ENCODE results near the gene ACY1.

The ACY1 gene

DNA sequence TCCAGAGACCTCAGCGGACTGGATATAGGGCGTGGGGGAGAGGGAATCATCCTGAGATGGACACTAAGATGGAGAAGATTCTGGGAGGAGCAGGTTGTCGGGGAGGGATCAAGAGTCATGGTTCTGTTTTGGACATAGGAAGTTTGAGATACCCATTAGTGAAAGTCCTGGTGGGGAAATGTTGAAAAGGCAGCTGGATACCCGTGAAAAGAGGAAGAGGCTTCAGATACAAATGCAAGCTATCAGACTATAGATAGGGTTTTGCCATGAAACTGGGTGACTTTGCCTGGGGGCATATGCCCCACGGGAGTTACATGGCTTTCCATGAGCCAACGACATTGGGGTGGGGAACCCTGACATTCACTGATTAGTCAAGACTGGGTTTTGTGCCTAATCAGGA, 29.2 kb upstream of the ACY1 start:
- Histone ChIP-seq H3K36me3 (replicated peaks) (no peaks in the 10 kb centered on the region), H3K27ac (no peak overlapping the region), H3K27me3 (replicated peaks) (no peaks in the 10 kb centered on the region), H3K4me3 (ENCODE audit: low read depth, low read length) (no peak overlapping the region)
- TF ChIP-seq, protein P1, sequence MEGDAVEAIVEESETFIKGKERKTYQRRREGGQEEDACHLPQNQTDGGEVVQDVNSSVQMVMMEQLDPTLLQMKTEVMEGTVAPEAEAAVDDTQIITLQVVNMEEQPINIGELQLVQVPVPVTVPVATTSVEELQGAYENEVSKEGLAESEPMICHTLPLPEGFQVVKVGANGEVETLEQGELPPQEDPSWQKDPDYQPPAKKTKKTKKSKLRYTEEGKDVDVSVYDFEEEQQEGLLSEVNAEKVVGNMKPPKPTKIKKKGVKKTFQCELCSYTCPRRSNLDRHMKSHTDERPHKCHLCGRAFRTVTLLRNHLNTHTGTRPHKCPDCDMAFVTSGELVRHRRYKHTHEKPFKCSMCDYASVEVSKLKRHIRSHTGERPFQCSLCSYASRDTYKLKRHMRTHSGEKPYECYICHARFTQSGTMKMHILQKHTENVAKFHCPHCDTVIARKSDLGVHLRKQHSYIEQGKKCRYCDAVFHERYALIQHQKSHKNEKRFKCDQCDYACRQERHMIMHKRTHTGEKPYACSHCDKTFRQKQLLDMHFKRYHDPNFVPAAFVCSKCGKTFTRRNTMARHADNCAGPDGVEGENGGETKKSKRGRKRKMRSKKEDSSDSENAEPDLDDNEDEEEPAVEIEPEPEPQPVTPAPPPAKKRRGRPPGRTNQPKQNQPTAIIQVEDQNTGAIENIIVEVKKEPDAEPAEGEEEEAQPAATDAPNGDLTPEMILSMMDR (IDR thresholded peaks at IDR 0.05; ENCODE audit: low read depth, low read length, missing control alignments), result no peak
- in situ Hi-C loops (cut with HindIII; ENCODE audit: low pct_ligation_motif_present, low sequenced_read_pairs), result no loop called here
- no peak for DNase-seq

DNA sequence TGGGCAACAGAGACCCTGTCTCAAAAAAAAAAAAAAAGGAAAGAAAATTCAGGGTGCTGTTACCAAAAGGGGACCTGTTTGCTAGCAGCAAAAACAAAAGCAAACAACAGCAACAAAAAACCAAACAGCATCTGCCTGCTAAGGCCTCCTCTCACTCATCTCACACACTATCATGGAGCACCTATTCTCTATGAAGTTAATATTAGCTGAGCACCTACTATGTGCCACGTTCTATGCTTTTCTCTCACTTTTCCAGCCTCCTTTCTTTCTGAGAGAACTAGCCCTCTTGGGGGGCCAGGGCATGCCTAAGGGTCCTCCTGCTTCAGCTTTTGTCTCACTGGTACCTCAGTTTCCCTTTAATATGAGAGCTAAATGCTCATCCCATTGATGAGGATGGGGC, 28.6 kb upstream of the ACY1 start:
- Histone ChIP-seq H3K4me3 (ENCODE audit: low read depth, low read length) (no peak overlapping the region), H3K27me3 (replicated peaks) (no peaks in the 10 kb centered on the region), H3K36me3 (replicated peaks) (peaks cover under 1% of the 10 kb centered on the region), H3K27ac (no peak overlapping the region)
- TF ChIP-seq, protein P1 (IDR thresholded peaks at IDR 0.05; ENCODE audit: low read depth, low read length, missing control alignments), result no peak
- no peak for DNase-seq
- in situ Hi-C loops (cut with HindIII; ENCODE audit: low pct_ligation_motif_present, low sequenced_read_pairs), result no loop called here

DNA sequence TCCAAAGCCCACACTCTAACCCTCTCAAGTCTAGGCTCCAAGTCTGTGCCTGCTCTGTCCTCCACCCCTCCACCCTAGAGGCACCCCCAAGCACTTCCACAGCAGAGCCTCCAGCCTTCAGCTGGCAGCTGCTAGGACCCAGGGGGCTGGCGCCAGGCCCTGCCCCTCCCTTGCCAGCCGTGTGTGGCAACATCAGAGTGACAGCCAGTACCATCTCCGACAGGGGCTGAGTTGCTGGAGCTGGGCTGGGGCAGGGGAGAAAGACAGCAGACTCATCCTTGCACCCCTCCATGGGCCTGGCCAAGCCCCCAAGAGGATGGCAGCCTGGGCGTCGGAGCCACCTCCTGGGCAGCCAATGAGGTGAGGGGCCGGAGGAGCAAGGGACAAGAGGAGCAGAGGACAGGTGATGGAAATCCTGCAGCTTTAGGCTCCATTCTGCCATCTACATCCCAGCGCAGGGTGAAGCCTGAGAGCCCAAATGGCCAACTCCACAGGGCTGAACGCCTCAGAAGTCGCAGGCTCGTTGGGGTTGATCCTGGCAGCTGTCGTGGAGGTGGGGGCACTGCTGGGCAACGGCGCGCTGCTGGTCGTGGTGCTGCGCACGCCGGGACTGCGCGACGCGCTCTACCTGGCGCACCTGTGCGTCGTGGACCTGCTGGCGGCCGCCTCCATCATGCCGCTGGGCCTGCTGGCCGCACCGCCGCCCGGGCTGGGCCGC, 28.0 kb upstream of the ACY1 start, which contains the start of gene GPR62:
Gene GPR62 (plus strand): TSS at position 207 of the 718 bp plus-strand sequence. CDS start 272 bp downstream, at position 479.
- DNase-seq, result no peak
- Histone ChIP-seq H3K27ac (no peak within 1 kb of the TSS), H3K36me3 (replicated peaks) (peaks cover 2% of the 10 kb centered on the region), H3K27me3 (replicated peaks) (no peaks in the 10 kb centered on the region), H3K4me3 (ENCODE audit: low read depth, low read length) (peak within 1 kb of the TSS; percentile 29)
- TF ChIP-seq, protein P1 (IDR thresholded peaks at IDR 0.05; ENCODE audit: low read depth, low read length, missing control alignments), result no peak
- in situ Hi-C loops (cut with HindIII; ENCODE audit: low pct_ligation_motif_present, low sequenced_read_pairs), result no loop called here

DNA sequence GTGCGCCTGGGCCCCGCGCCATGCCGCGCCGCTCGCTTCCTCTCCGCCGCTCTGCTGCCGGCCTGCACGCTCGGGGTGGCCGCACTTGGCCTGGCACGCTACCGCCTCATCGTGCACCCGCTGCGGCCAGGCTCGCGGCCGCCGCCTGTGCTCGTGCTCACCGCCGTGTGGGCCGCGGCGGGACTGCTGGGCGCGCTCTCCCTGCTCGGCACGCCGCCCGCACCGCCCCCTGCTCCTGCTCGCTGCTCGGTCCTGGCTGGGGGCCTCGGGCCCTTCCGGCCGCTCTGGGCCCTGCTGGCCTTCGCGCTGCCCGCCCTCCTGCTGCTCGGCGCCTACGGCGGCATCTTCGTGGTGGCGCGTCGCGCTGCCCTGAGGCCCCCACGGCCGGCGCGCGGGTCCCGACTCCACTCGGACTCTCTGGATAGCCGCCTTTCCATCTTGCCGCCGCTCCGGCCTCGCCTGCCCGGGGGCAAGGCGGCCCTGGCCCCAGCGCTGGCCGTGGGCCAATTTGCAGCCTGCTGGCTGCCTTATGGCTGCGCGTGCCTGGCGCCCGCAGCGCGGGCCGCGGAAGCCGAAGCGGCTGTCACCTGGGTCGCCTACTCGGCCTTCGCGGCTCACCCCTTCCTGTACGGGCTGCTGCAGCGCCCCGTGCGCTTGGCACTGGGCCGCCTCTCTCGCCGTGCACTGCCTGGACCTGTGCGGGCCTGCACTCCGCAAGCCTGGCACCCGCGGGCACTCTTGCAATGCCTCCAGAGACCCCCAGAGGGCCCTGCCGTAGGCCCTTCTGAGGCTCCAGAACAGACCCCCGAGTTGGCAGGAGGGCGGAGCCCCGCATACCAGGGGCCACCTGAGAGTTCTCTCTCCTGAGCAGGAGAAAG, 27.2 kb upstream of the ACY1 start:
- Histone ChIP-seq H3K4me3 (ENCODE audit: low read depth, low read length) (peak overlapping the region; percentile 29), H3K27ac (no peak overlapping the region), H3K27me3 (replicated peaks) (no peaks in the 10 kb centered on the region), H3K36me3 (replicated peaks) (peaks cover 2% of the 10 kb centered on the region)
- in situ Hi-C loops (cut with HindIII; ENCODE audit: low pct_ligation_motif_present, low sequenced_read_pairs), result no loop called here
- no peak for DNase-seq
- TF ChIP-seq, protein P1 (IDR thresholded peaks at IDR 0.05; ENCODE audit: low read depth, low read length, missing control alignments), result peak; percentile 71

DNA sequence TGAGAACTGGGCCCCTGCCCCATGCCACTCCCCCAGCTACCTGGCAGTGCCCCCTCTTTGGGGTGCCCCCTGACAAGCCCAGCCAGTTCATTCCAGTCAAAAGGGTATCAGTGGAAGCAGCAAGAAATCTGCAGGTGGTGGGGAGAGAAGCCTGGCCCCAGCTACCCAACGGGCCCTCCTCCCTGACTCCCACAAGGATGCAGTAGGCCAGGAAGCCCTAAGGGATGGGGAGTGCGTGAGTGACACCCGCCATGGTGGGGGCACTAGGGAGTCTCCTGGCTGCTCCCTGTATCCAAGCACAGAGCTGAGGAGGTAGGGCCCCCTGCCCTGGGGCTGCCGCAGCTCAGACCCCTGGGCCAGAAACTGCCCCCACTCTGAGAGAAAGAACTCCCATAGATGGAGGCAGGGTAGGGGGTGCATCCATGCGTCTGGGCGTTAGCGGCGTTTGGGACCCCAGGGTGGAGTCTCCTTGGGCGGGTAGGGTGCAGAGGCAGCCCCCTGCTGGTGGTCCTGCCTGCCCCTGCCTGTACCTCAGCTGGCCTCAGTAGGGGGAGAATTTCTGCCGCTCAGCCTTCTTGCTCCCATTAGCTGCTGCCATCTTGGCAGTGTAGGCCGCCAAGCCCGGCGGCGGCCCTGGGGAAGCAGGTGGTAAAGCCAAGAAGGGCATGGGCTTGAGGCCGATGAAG, 25.7 kb upstream of the ACY1 start:
- no peaks in the 10 kb centered on the region for H3K27me3 ChIP-seq (replicated peaks)
- TF ChIP-seq, protein P1 (IDR thresholded peaks at IDR 0.05; ENCODE audit: low read depth, low read length, missing control alignments), result peak; percentile 18
- H3K36me3 ChIP-seq (replicated peaks), result peaks cover 2% of the 10 kb centered on the region
- no peak overlapping the region for H3K27ac ChIP-seq
- no peak for DNase-seq
- in situ Hi-C loops (cut with HindIII; ENCODE audit: low pct_ligation_motif_present, low sequenced_read_pairs), result no loop called here
- H3K4me3 ChIP-seq (ENCODE audit: low read depth, low read length), result no peak overlapping the region
